ENCODE results near the gene GFAP.

DNA sequence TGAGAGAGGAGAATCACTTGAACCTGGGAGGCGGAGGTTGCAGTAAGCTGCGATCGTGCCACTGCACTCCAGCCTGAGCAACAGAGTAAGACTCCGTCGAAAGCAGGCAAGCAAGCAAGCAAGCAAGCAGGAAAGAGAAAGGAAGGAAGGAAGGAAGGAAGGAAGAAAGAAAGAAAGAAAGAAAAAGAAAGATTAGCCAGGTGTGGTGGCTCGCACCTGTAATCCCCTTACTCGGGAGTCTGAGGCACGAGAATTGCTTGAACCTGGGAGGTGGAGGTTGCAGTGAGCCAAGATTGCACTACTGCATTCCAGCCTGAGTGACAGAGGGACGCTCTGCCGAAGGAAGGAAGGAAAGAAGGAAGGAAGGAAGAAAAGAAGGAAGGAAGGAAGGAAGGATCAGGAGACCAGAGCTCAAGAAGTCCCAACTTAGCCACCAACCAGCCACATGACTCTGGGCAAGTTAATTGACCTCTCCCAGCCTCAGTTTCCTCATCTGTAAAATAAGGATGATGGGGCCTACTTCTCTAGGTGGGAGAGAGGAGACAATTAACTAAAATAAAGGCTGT lies 6.5 kb downstream of the GFAP start:
- TF ChIP-seq, protein P1, sequence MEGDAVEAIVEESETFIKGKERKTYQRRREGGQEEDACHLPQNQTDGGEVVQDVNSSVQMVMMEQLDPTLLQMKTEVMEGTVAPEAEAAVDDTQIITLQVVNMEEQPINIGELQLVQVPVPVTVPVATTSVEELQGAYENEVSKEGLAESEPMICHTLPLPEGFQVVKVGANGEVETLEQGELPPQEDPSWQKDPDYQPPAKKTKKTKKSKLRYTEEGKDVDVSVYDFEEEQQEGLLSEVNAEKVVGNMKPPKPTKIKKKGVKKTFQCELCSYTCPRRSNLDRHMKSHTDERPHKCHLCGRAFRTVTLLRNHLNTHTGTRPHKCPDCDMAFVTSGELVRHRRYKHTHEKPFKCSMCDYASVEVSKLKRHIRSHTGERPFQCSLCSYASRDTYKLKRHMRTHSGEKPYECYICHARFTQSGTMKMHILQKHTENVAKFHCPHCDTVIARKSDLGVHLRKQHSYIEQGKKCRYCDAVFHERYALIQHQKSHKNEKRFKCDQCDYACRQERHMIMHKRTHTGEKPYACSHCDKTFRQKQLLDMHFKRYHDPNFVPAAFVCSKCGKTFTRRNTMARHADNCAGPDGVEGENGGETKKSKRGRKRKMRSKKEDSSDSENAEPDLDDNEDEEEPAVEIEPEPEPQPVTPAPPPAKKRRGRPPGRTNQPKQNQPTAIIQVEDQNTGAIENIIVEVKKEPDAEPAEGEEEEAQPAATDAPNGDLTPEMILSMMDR (conservative IDR thresholded peaks at IDR 0.05; ENCODE audit: low read depth, low read length), result no peak
- TF ChIP-seq EZH2 (IDR thresholded peaks at IDR 0.05; ENCODE audit: borderline replicate concordance, low read depth, low read length, poor library complexity, severe bottlenecking), result no peak
